ENCODE data around the gene C11orf58.

Gene C11orf58

GRCh38 chr11:16785520-16786128 lies 47.2 kb downstream of the C11orf58 start:
- DNase-seq (ENCODE audit: low read depth), result peak; percentile 9

GRCh38 chr11:16786131-16786530 lies 47.7 kb downstream of the C11orf58 start:
- no peak for DNase-seq (ENCODE audit: low read depth)

GRCh38 chr11:16787035-16787742 lies 48.7 kb downstream of the C11orf58 start:
- DNase-seq (ENCODE audit: low read depth), result no peak

- DNase-seq (ENCODE audit: low read depth), result peak; percentile 24
Measured at GRCh38 chr11:16788141-16789062, 50.0 kb downstream of the C11orf58 start.

GRCh38 chr11:16789063-16789420 lies 50.6 kb downstream of the C11orf58 start:
- DNase-seq (ENCODE audit: low read depth), result no peak

GRCh38 chr11:16789560-16790485 lies 51.4 kb downstream of the C11orf58 start:
- no peak for DNase-seq (ENCODE audit: low read depth)

GRCh38 chr11:16790486-16791190 lies 52.2 kb downstream of the C11orf58 start:
- DNase-seq (ENCODE audit: low read depth), result no peak

GRCh38 chr11:16791191-16791961 lies 52.9 kb downstream of the C11orf58 start:
- no peak for DNase-seq (ENCODE audit: low read depth)

- DNase-seq (ENCODE audit: low read depth), result no peak
Measured at GRCh38 chr11:16792426-16792825, 54.0 kb downstream of the C11orf58 start.

- no peak for DNase-seq (ENCODE audit: low read depth)
Measured at GRCh38 chr11:16793009-16793408, 54.6 kb downstream of the C11orf58 start.

- DNase-seq (ENCODE audit: low read depth), result no peak
Measured at GRCh38 chr11:16793511-16793910, 55.1 kb downstream of the C11orf58 start.

GRCh38 chr11:16794047-16794818 lies 55.8 kb downstream of the C11orf58 start:
- DNase-seq (ENCODE audit: low read depth), result no peak

- DNase-seq (ENCODE audit: low read depth), result no peak
Measured at GRCh38 chr11:16795146-16795545, 56.7 kb downstream of the C11orf58 start.

GRCh38 chr11:16796311-16796710 lies 57.9 kb downstream of the C11orf58 start:
- no peak for DNase-seq (ENCODE audit: low read depth)

GRCh38 chr11:16797776-16798175 lies 59.3 kb downstream of the C11orf58 start:
- DNase-seq (ENCODE audit: low read depth), result no peak

- DNase-seq (ENCODE audit: low read depth), result no peak
Measured at GRCh38 chr11:16799221-16799620, 60.8 kb downstream of the C11orf58 start.

- DNase-seq (ENCODE audit: low read depth), result no peak
Measured at GRCh38 chr11:16799890-16800289, 61.4 kb downstream of the C11orf58 start.

- DNase-seq (ENCODE audit: low read depth), result no peak
Measured at GRCh38 chr11:16800382-16800781, 61.9 kb downstream of the C11orf58 start.

- no peak for DNase-seq (ENCODE audit: low read depth)
Measured at GRCh38 chr11:16801288-16801980, 63.0 kb downstream of the C11orf58 start.

Measured in activated T-helper 1 cell treated with Interleukin-2 at 50 U/mL for 16 hours (primary cell).